ENCODE results near the gene CAVIN1.
A peak's percentile ranks its signal among the peaks of the same experiment; 100 is the strongest.

- no peak for TF ChIP-seq REST (IDR thresholded peaks at IDR 0.05; ENCODE audit: insufficient replicate concordance, low read depth)
- TF ChIP-seq POLR2AphosphoS5 (IDR thresholded peaks at IDR 0.05; ENCODE audit: low read depth), result no peak
- TF ChIP-seq CTCF (IDR thresholded peaks at IDR 0.05; ENCODE audit: insufficient read depth, low read length), result peak; percentile 64
Measured at GRCh38 chr17:42405963-42406495, 17.0 kb downstream of the CAVIN1 start.

All from HL-60 (cell line).